GM19455 (cell line): ENCODE measurements around the gene TMEM81.

Experiments used
- ATAC-seq: cut with Tn5 transposase; IDR thresholded peaks from one replicate; pipeline ENCODE4 v1.9.1; 2021; ENCODE audit not compliant: unreplicated experiment

The TMEM81 gene

DNA sequence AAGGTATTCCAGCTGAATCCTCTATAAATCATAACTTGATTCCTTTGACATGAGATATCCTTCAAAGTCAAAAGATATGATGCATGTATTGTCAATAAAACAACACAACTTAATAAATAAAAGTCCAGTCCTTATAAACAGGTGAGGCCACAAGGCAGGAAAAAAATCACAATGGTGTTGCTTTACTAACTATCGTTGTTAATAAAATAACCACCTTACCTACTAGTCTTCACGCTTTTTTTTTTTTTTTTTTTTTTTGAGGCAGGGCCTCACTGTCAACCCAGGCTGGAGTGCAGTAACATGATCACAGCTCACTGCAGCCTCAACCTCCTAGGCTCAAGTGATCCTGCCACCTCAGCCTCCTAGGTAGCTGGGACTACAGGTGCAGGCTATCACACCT lies at the start of gene TMEM81:
Gene TMEM81, minus strand, starts transcription at position 101 of the 400 bp plus-strand sequence. CDS start 140 bp downstream, outside the sequence.
- no peak for ATAC-seq

DNA sequence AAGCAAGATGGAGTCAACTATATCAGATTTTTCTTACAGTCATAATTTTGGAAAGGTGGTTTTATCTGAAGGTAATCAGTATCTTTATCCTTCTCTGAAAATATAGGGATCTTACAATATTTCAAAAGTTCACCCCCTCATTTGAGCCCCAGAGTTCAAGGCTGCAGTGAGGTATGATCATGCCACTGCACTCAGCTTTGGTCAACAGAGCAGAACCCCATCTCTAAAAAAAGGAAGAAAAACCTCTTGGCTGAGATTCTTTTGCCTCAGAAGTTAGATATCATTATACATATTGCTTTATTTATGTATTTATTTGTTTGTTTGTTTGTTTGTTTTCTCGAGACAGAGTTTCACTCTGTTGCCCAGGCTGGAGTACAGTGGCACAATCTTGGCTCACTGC lies 49.0 kb upstream of the TMEM81 start:
- ATAC-seq = no peak

- no peak for ATAC-seq
These were observed 45.3 kb upstream of the TMEM81 start for GRCh38 chr1:205129447-205130029.

DNA sequence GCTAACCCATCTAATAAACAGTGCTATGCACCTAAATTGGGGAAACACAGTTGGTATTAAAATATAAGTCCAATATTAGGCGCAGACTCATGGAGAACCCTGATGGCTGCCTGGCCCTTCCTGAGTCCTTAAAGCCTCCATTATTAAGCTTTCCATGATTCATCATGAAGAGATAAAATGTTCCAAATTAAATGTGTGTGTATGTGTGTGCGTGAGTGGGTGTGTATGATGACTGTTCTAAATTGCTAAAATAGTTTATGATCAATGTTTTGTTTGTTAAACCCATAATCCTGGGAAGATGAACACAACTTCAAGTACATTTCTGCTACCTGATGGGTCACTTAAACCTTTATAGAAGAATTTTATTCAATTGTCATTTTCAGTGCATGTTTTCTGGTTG lies 43.8 kb upstream of the TMEM81 start:
- no peak for ATAC-seq

GRCh38 chr1:205127646-205128045 lies 43.4 kb upstream of the TMEM81 start:
- ATAC-seq = no peak

GRCh38 chr1:205124726-205125125 lies 40.5 kb upstream of the TMEM81 start:
- no peak for ATAC-seq

- peak; percentile 7 for ATAC-seq
These were observed 38.2 kb upstream of the TMEM81 start for GRCh38 chr1:205122489-205122882.

- peak; percentile 97 for ATAC-seq
These were observed 37.6 kb upstream of the TMEM81 start, which contains the start of gene RBBP5 for GRCh38 chr1:205121660-205122488. TSS of gene RBBP5 (minus strand) at chr1:205121978. CDS start at chr1:205121873, 105 bp downstream.

GRCh38 chr1:205118752-205119151 lies 34.5 kb upstream of the TMEM81 start:
- ATAC-seq = no peak

DNA sequence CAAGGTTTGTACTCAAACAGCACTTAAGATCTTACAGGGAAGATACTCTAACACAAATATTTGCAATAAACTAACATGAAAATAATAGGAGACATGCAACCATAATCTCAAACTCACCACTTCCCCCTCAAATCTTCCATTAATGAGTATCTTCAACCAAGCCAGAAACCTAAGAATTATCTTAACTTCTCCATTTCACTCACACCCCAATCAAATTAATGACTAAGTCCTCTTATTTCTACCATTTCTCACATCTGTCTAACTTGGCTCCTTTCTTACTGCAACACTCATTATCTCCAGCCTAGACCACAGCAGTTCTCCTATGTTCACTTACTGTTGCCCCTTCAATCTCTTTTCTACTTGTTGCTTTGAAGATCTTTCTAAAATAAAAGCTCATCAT lies 27.1 kb upstream of the TMEM81 start:
- no peak for ATAC-seq

- ATAC-seq = no peak
These were observed 25.5 kb upstream of the TMEM81 start for GRCh38 chr1:205109711-205110110.

GRCh38 chr1:205109269-205109668 lies 25.0 kb upstream of the TMEM81 start:
- ATAC-seq = no peak

DNA sequence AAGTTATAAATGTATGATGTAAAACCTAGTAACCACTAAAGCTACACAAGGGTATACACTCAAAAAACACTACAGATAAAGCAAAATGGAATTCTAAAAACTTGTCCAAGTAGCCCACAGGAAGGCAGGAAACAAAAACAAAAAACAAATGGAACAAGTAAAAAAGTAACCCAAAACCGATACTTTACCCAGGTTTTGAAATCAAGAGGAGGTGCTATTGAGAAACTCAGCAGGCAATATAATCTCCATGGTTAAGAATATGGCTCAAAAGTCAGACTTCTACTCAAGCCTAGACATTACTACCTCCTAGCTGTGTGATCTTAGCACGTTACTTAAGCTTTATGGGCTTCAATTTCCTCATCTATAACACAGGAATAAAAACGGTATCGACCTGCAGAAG lies 24.2 kb upstream of the TMEM81 start:
- no peak for ATAC-seq

GRCh38 chr1:205107327-205107726 lies 23.1 kb upstream of the TMEM81 start:
- no peak for ATAC-seq

GRCh38 chr1:205102404-205102803 lies 18.1 kb upstream of the TMEM81 start:
- no peak for ATAC-seq

- ATAC-seq = no peak
These were observed 14.0 kb upstream of the TMEM81 start for GRCh38 chr1:205098242-205098641.

DNA sequence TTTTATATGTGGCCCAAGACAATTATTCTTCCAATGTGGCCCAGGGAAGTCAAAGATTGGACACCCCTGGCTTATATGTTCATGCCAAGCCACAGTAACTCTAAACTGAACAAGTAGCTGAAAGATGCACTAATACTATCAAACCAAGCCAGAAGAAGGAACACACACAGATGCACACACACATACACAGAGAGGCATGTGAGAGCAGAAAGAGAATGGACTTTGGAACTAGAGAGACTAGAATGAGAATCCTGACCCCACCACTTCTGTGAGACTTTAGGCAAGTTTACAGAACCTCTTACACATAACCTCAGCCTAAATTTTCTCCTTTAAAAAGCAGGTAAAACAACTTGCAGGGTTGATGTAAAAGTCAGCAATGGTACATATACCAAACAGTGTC lies 11.2 kb upstream of the TMEM81 start:
- ATAC-seq = no peak

DNA sequence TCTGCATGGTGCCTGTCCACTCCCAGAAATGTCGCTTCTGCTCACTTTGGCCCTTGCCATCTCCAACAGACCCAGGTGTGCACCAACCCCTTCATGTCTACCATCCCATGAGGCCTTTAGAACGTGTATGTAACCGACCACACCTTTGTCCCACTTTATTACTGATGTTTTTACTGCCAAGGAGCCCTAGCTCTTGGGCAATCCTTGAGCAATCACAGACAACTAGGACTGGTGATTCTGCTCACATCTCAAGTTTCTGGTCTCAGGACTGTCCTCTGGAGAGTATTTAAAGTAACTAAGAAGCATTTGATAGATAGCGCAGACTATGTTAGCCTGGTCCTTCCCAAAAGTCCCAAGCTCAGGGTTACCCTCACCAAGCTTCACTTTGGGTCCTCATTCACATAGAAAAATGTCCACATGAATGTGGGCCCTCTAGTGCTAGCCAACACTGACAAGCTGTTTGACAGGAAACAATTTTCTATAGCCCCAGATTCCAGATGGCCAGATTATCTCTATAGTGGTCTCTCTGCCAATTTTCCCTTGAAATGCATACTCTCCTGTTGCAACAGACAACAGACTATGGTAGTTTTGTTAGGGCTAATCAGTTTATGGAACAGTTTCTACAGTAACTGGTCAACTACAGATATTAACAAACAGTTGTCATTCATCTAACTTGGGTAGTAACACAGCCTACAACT lies 6.9 kb upstream of the TMEM81 start:
- ATAC-seq = no peak

DNA sequence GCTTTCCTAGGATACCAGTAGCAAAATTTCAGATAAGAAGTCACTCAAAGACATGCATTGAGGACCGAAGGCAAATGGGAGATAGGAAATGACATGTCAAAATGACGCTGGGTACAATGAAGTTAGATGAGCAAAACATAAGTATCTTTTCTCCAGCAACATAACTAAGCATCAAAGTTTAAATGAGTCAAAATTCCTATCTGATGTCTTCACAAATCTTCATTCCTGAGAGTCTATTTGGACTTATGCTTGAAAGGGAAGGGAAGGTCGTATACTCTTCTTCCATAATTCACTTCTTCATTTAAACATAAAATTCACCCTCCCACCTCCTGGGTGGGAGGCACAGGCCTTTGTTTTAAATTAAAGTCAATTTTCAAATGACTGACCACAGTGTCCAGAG lies 4.1 kb upstream of the TMEM81 start:
- no peak for ATAC-seq

GRCh38 chr1:205082431-205082830 lies 1.8 kb downstream of the TMEM81 start:
- ATAC-seq = no peak

GRCh38 chr1:205077934-205078311 lies 6.3 kb downstream of the TMEM81 start:
- ATAC-seq = no peak
